Esophagus (tissue), 2 donors: ENCODE results near the gene MICAL3. TPM values are rescaled to one million over a fixed set of nuclear protein-coding genes. Genes with fewer than 3 reads are reported as not detected.

Experiments used
- H3K27ac ChIP-seq, 2 donors: one replicate each; pipeline ENCODE4 v1.5.1; 2013; ENCODE audit warnings: low read depth in 2 of 2, mild to moderate bottlenecking in 2 of 2, inconsistent platforms in 1 of 2, low read length in 1 of 2, moderate library complexity in 1 of 2
- H3K27me3 ChIP-seq, 2 donors: one replicate each; pipeline ENCODE4 v1.6.1; 2013; ENCODE audit warnings: low read length in 2 of 2, control low read depth in 1 of 2, mild to moderate bottlenecking in 1 of 2; ENCODE audit not compliant: insufficient read depth in 2 of 2, control insufficient read depth in 1 of 2
- H3K36me3 ChIP-seq, 2 donors: one replicate each; pipeline ENCODE4 v1.6.1; 2013; ENCODE audit warnings: low read length in 1 of 2; ENCODE audit not compliant: control insufficient read depth in 2 of 2, insufficient read depth in 2 of 2
- H3K4me1 ChIP-seq, 2 donors: one replicate each; pipeline ENCODE4 v1.6.1; 2013; ENCODE audit warnings: low read length in 1 of 2; ENCODE audit not compliant: control insufficient read depth in 2 of 2, insufficient read depth in 2 of 2
- H3K4me3 ChIP-seq, 2 donors: one replicate each; pipeline ENCODE4 v1.5.1; 2013; ENCODE audit warnings: low read length in 2 of 2, mild to moderate bottlenecking in 2 of 2, low read depth in 1 of 2, moderate library complexity in 1 of 2
- H3K9me3 ChIP-seq, 2 donors: one replicate each; pipeline ENCODE4 v1.6.1; 2013; ENCODE audit warnings: mild to moderate bottlenecking in 2 of 2, low read depth in 1 of 2, low read length in 1 of 2, moderate library complexity in 1 of 2; ENCODE audit not compliant: control insufficient read depth in 2 of 2, insufficient read depth in 1 of 2
- WGBS, 2 donors: extraction: QIAGEN DNeasy Blood & Tissue Kit; methylation state at CpG; one replicate each; pipeline ENCODE4 v1.1.7; 2013; 5-methylcytosine and 5-hydroxymethylcytosine counted together
- polyA plus RNA-seq, 2 donors: library from polyadenylated mRNA; stranded (reverse); fragments of 200-250 nt; gene quantifications; one replicate each; pipeline ENCODE4 v1.2.3, GENCODE V29; 2013
- donor health status: healthy with polysubstance abuse.
- donor health status: Bipolar disorder and iron deficiency.

The MICAL3 gene
- polyA plus RNA-seq, 2 donors, result 6.2 to 13.3 TPM

- WGBS, 2 donors, result 50 to 67% methylated on average over 2 of the region's 2 CpGs
- H3K27me3 ChIP-seq, result no peaks in the 10 kb centered on the region
- no peaks in the 10 kb centered on the region for H3K4me1 ChIP-seq
- peaks cover 17 to 23% of the 10 kb centered on the region in 2 donors for H3K36me3 ChIP-seq
- H3K27ac ChIP-seq, result no peak overlapping the region
- no peaks in the 10 kb centered on the region for H3K9me3 ChIP-seq
- no peak overlapping the region for H3K4me3 ChIP-seq
Measured at GRCh38 chr22:17897426-17897825, 126.9 kb downstream of the MICAL3 start.

- H3K36me3 ChIP-seq, result peaks cover 17 to 18% of the 10 kb centered on the region in 2 donors
- no peaks in the 10 kb centered on the region for H3K27me3 ChIP-seq
- no peak overlapping the region for H3K4me3 ChIP-seq
- no peak overlapping the region for H3K27ac ChIP-seq
- no peaks in the 10 kb centered on the region for H3K9me3 ChIP-seq
- H3K4me1 ChIP-seq, result no peaks in the 10 kb centered on the region
- WGBS, 2 donors, result 78 to 82% methylated on average over 14 of the region's 14 CpGs
Measured at GRCh38 chr22:17896586-17896985, 127.8 kb downstream of the MICAL3 start.

- no peak overlapping the region for H3K4me3 ChIP-seq
- H3K27ac ChIP-seq, result no peak overlapping the region
- peaks cover 8 to 23% of the 10 kb centered on the region in 2 donors for H3K36me3 ChIP-seq
- WGBS, 2 donors, result 84 to 91% methylated on average over 7 of the region's 7 CpGs
- H3K4me1 ChIP-seq, result no peaks in the 10 kb centered on the region
- no peaks in the 10 kb centered on the region for H3K27me3 ChIP-seq
- H3K9me3 ChIP-seq, result no peaks in the 10 kb centered on the region
Measured at GRCh38 chr22:17893900-17894535, 130.3 kb downstream of the MICAL3 start.

- no peaks in the 10 kb centered on the region for H3K27me3 ChIP-seq
- no peaks in the 10 kb centered on the region for H3K9me3 ChIP-seq
- no peak overlapping the region for H3K27ac ChIP-seq
- WGBS, 2 donors, result 86 to 88% methylated on average over 4 of the region's 4 CpGs
- peaks cover 0 to 24% of the 10 kb centered on the region in 2 donors for H3K36me3 ChIP-seq
- no peak overlapping the region for H3K4me3 ChIP-seq
- no peaks in the 10 kb centered on the region for H3K4me1 ChIP-seq
Measured at GRCh38 chr22:17892376-17892775, 132.0 kb downstream of the MICAL3 start.

- Histone ChIP-seq H3K4me3 (no peak overlapping the region), H3K27ac (peak overlapping the region in 1 of 2 donors; percentile 8), H3K4me1 (no peaks in the 10 kb centered on the region), H3K27me3 (no peaks in the 10 kb centered on the region), H3K36me3 (peaks cover 0 to 26% of the 10 kb centered on the region in 2 donors), H3K9me3 (no peaks in the 10 kb centered on the region)
- WGBS, 2 donors, result 53 to 54% methylated on average over 12 of the region's 12 CpGs
Measured at GRCh38 chr22:17891481-17892167, 132.7 kb downstream of the MICAL3 start.

GRCh38 chr22:17890892-17891291 is 133.5 kb downstream of the MICAL3 start:
- Histone ChIP-seq H3K27me3 (no peaks in the 10 kb centered on the region), H3K9me3 (no peaks in the 10 kb centered on the region), H3K4me1 (no peaks in the 10 kb centered on the region), H3K27ac (peak overlapping the region in 1 of 2 donors; percentile 74), H3K36me3 (peaks cover 3 to 28% of the 10 kb centered on the region in 2 donors), H3K4me3 (no peak overlapping the region)
- whole genome bisulfite sequencing, 2 donors, result 67 to 77% methylated on average over 3 of the region's 3 CpGs

GRCh38 chr22:17890245-17890671 is 134.1 kb downstream of the MICAL3 start:
- Histone ChIP-seq H3K4me1 (no peaks in the 10 kb centered on the region), H3K27ac (peak overlapping the region in 1 of 2 donors; percentile 61), H3K36me3 (peaks cover 7 to 29% of the 10 kb centered on the region in 2 donors), H3K27me3 (no peaks in the 10 kb centered on the region), H3K4me3 (no peak overlapping the region), H3K9me3 (no peaks in the 10 kb centered on the region)
- 85 to 91% methylated on average over 4 of the region's 4 CpGs for WGBS, 2 donors

GRCh38 chr22:17888855-17889254 is 135.5 kb downstream of the MICAL3 start:
- 67 to 68% methylated on average over 7 of the region's 7 CpGs for WGBS, 2 donors
- Histone ChIP-seq H3K36me3 (peaks cover 7 to 27% of the 10 kb centered on the region in 2 donors), H3K4me1 (peaks cover 0 to 4% of the 10 kb centered on the region in 2 donors), H3K9me3 (no peaks in the 10 kb centered on the region), H3K4me3 (no peak overlapping the region), H3K27ac (no peak overlapping the region), H3K27me3 (no peaks in the 10 kb centered on the region)

- Histone ChIP-seq H3K4me3 (no peak overlapping the region), H3K36me3 (peaks cover 7 to 25% of the 10 kb centered on the region in 2 donors), H3K4me1 (peaks cover 0 to 4% of the 10 kb centered on the region in 2 donors), H3K27ac (no peak overlapping the region), H3K27me3 (no peaks in the 10 kb centered on the region), H3K9me3 (no peaks in the 10 kb centered on the region)
- 88 to 93% methylated on average over 12 of the region's 12 CpGs for WGBS, 2 donors
Measured at GRCh38 chr22:17888439-17888838, 135.9 kb downstream of the MICAL3 start.
